GM23338 (cell line): ENCODE results near the gene RPL10A.

Experiments used
- JUNB ChIP-seq: IDR thresholded peaks from one replicate; pipeline ENCODE4 v1.6.1; 2016; ENCODE audit warnings: antibody characterized with exemption; ENCODE audit not compliant: unreplicated experiment
- TF ChIP-seq, protein P1 (sequence below), 2 experiments: fragments of 200-600 bp in 1 of 2; sonication (generic) in 1 of 2; conservative IDR thresholded peaks; 2 replicates each; pipeline versions ENCODE4 v1.5.1 to v1.6.1; 2016 to 2017; ENCODE audit warnings: antibody characterized with exemption in 2 of 2, low read depth in 2 of 2, mild to moderate bottlenecking in 2 of 2, moderate library complexity in 1 of 2

DNA sequence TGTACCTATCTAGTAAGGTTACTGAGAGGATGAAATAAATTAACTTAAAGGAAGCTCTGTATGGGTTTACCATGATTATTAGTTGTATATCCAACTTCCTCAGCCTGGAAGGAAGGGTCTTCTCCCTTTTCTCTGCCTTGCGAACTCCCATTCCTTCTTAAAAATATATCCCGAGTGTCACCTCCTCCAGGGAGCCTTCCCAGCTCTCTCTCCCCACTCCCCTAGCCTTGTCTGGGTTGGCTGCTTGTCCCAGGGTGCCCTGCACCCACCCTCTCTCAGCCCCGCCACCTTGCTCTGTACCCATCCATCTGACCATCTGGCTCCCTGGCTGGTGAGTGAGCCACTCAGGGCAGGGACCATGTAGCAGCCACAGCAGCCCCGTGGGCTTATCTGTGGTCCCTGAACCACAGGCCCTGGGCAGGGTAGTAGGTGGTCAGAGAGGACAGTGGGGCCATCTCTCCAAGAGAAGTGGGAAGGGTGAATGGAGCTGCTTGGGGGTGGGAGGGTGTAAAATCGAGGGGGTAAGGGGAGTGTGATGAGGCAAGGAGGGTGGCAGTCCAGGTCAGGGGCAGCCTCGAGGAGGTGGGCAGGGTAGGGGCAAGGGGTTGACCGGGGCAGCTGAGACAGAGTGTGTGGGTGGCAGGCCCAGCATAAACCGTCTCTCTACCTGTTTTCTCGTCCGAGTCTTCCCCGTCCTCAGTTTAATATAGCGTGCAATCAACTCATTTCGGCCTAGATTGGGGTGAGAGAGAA is 15.9 kb downstream of the RPL10A start:
- TF ChIP-seq, protein P1, sequence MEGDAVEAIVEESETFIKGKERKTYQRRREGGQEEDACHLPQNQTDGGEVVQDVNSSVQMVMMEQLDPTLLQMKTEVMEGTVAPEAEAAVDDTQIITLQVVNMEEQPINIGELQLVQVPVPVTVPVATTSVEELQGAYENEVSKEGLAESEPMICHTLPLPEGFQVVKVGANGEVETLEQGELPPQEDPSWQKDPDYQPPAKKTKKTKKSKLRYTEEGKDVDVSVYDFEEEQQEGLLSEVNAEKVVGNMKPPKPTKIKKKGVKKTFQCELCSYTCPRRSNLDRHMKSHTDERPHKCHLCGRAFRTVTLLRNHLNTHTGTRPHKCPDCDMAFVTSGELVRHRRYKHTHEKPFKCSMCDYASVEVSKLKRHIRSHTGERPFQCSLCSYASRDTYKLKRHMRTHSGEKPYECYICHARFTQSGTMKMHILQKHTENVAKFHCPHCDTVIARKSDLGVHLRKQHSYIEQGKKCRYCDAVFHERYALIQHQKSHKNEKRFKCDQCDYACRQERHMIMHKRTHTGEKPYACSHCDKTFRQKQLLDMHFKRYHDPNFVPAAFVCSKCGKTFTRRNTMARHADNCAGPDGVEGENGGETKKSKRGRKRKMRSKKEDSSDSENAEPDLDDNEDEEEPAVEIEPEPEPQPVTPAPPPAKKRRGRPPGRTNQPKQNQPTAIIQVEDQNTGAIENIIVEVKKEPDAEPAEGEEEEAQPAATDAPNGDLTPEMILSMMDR (conservative IDR thresholded peaks at IDR 0.05; ENCODE audit: low read depth in 2 of 2) = no peak
- no peak for TF ChIP-seq JUNB
